HG02938 (cell line): ENCODE measurements around the gene SCGN.

Experiments
- ATAC-seq: cut with Tn5 transposase; IDR thresholded peaks from one replicate; pipeline ENCODE4 v1.9.1; 2021; ENCODE audit warnings: mild to moderate bottlenecking, moderate library complexity; ENCODE audit not compliant: unreplicated experiment

SCGN gene, protein sequence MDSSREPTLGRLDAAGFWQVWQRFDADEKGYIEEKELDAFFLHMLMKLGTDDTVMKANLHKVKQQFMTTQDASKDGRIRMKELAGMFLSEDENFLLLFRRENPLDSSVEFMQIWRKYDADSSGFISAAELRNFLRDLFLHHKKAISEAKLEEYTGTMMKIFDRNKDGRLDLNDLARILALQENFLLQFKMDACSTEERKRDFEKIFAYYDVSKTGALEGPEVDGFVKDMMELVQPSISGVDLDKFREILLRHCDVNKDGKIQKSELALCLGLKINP

DNA sequence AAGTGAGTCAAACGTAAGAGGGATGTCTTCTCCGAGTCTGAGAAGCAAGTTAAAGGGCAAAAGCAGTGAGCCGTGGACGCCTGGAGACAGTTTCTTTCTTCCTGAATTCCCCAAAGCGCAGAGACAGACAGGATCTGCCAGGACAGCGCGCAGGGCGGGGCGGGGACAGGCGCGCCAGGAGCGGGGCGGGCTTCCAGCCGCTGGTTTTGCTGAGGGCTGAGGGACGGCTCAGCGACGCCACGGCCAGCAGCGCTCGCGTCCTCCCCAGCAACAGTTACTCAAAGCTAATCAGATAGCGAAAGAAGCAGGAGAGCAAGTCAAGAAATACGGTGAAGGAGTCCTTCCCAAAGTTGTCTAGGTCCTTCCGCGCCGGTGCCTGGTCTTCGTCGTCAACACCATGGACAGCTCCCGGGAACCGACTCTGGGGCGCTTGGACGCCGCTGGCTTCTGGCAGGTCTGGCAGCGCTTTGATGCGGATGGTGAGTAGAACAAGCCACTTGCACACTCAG, at the start of gene SCGN:
TSS of gene SCGN (plus strand) at position 209 of the 509 bp plus-strand sequence. CDS start at position 398, 189 bp downstream.
- no peak for ATAC-seq

GRCh38 chr6:25602674-25602982, 49.4 kb upstream of the SCGN start:
- no peak for ATAC-seq

DNA sequence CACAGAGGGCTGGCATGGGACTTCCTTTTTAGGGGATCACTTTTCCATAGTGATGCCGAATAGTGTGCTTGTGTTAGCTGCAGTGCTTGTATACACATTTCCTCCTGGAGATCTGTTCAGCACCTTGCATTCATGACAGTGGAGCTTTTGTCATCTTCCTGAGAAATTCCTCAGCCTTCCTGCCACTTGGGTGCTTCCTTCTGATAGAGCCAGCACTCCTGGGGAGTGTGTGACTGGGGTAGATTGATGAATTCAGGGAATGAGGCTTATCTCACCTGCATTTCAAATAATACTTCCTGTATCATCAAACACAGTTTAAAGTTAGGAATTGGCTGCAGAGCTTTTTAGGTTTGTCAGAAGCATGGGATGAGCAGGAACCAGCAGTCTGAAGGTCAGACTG, 48.8 kb upstream of the SCGN start:
- ATAC-seq = no peak

GRCh38 chr6:25606151-25606550, 45.9 kb upstream of the SCGN start:
- ATAC-seq = no peak

GRCh38 chr6:25608558-25609174, 43.3 kb upstream of the SCGN start:
- ATAC-seq = no peak

GRCh38 chr6:25612666-25613065, 39.3 kb upstream of the SCGN start:
- no peak for ATAC-seq

- no peak for ATAC-seq
Measured at GRCh38 chr6:25613415-25613814, 38.6 kb upstream of the SCGN start.

- ATAC-seq = no peak
Measured at GRCh38 chr6:25614052-25614451, 38.0 kb upstream of the SCGN start.

GRCh38 chr6:25615471-25615870, 36.5 kb upstream of the SCGN start:
- ATAC-seq = no peak

- no peak for ATAC-seq
Measured at GRCh38 chr6:25617997-25618396, 34.0 kb upstream of the SCGN start.

DNA sequence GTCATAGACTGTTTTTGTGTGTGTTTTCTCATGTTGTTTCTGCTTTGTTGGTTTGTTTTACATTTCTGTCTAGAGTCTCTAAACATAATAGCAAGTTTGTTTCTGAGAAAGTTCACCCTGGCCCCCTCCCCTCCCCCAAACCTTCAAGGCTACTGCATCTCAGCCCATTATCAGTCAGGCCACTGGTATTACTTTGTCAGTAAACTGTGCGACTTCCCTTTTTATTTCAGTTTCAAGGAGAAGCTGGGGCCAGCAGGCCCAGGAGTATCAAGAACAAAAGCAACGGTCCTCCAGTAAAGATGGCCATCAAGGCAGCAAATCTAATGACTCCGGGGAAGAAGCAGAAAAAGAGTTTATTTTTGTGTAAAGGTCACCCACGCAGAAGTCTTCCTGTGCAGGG, 32.8 kb upstream of the SCGN start:
- no peak for ATAC-seq

DNA sequence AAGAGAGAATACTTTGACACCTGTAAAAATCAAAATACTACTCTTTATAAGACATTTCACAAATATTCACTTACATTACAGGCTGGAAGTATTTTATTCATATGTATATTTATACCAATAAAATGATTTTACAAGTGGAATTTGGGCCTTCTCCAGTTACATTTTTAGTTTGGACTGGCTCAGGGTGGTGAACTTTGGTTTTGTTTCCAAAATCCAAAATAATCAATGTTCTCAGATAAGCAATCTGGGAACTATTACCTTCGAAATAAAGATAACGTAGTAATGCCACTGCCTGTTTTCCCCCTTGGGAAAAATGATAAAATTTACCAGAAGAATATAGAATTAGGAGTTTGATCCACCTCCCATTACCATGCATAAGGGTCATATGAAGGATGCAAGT, 31.6 kb upstream of the SCGN start:
- no peak for ATAC-seq

DNA sequence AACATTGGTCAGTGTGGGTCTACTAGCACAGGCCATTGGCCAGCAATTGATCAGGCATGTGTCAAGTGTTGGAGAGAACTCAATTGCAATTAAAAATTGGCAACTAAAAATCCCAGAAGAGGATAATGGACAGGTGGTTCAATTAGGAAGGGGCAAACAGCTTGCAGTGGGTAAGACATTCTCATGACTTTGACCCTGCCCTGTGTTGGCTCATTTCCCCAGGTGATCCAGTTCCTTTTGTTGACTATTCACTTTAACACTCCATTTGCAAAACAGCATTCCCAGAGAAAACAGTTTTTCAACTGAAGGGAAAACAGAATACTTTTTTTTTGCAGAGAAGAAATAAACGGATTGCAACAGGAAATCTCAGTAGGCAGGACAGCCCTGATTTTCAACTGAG, 28.9 kb upstream of the SCGN start:
- no peak for ATAC-seq

GRCh38 chr6:25623879-25624278, 28.1 kb upstream of the SCGN start:
- no peak for ATAC-seq

GRCh38 chr6:25627001-25627400, 25.0 kb upstream of the SCGN start:
- ATAC-seq = no peak

DNA sequence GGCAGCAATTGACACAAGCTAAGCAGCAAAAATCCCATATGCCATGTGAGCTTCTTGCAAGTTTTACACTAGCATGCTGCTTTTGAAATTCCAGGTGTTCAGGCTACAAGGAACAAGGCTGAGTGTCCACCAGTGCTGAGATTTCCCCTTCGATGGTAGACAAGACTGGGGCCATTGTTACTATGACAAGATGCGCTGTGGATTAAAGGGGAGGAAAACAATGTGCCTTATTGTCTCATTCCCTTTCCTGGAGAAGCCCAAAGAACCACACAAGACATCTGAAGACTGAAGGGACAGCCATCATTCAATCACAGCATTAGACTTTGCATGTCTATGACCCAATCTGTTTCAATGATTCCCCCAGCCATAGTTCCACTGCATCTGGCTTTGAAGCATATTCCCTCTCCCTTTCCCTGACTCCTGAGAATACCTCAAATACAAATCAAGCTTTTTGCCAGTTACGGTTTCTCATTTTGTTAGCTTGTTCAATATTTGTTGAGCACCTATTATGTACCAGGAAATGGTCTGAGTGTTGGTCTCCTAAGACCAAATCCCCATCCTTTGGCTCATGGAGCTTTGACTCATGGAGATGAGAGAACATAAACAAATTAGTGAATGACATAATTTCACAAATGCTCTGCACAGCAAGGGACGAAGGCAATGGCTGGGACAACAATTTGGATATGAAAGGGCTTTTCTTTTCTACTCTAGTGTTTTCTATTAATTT, 23.4 kb upstream of the SCGN start:
- no peak for ATAC-seq

- ATAC-seq = no peak
Measured at GRCh38 chr6:25629198-25629576, 22.8 kb upstream of the SCGN start.

- no peak for ATAC-seq
Measured at GRCh38 chr6:25630508-25631278, 21.3 kb upstream of the SCGN start.

DNA sequence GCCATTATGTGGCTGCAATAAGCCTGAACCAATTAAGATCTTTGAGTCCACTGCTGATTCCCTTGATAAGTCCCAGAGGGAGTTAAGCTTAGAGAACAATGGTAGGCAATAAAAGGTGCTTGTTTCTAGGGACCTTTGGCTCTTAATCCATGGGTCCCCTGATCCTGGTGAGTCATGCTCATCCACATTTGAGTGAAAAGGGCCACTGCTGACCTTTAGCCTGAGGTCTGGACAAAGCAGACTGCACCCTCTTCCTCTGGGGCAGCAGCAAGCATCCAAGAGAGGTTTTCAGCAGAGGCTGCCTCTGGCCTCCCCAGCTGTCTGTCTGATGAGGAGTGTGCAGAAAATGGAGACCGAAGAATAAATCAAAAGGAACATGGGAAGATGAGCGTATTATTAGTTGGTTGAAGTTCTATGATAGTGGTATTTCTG, 16.1 kb upstream of the SCGN start:
- no peak for ATAC-seq

GRCh38 chr6:25637211-25637610, 14.8 kb upstream of the SCGN start:
- ATAC-seq = no peak

- ATAC-seq = no peak
Measured at GRCh38 chr6:25637960-25638434, 14.0 kb upstream of the SCGN start.
